HEK293 (cell line): ENCODE results near the gene MTMR3.

Source experiments
- CTCF ChIA-PET: fragments of 350-600 bp; formaldehyde crosslinking; extraction: SDS; loops from one replicate; lab custom pipeline; 2021; ENCODE audit warnings: antibody characterized with exemption; lab: Yijun Ruan, JAX
- POLR2A ChIA-PET: fragments of 300-600 bp; formaldehyde crosslinking; extraction: SDS; loops from one replicate; lab custom pipeline; 2020; ENCODE audit warnings: antibody characterized with exemption, inconsistent platforms; lab: Yijun Ruan, JAX
- H3K27ac ChIP-seq: fragments of 200-500 bp; sonication (Bioruptor generic); 2 replicates; pipeline ENCODE4 v1.5.1; 2014; ENCODE audit warnings: low read depth, low read length, control low read depth, inconsistent platforms; ENCODE audit errors: extremely low read depth
- H3K36me3 ChIP-seq, 2 experiments: fragments of 200-500 bp in 1 of 2; sonication (Bioruptor generic) in 1 of 2; 1 replicate in 1 of 2; 2 replicates in 1 of 2; pipeline ENCODE4 v1.5.1; 2014 to 2017; ENCODE audit warnings: inconsistent platforms in 2 of 2, low read length in 2 of 2; ENCODE audit not compliant: control insufficient read depth in 2 of 2, insufficient read depth in 1 of 2
- H3K4me1 ChIP-seq: fragments of 200-500 bp; sonication (Bioruptor generic); 2 replicates; pipeline ENCODE4 v1.5.1; 2014; ENCODE audit warnings: mild to moderate bottlenecking, low read length, inconsistent platforms; ENCODE audit not compliant: control insufficient read depth, insufficient read depth
- H3K4me3 ChIP-seq: 2 replicates; pipeline ENCODE4 v1.5.1; 2011; ENCODE audit warnings: low read depth, mild to moderate bottlenecking, control low read depth, low read length, moderate library complexity
- H3K9me3 ChIP-seq: fragments of 200-500 bp; sonication (Bioruptor generic); 2 replicates; pipeline ENCODE4 v1.5.1; 2014; ENCODE audit warnings: low read depth, low read length, inconsistent platforms; ENCODE audit not compliant: control insufficient read depth, insufficient read depth
- SCRT2 ChIP-seq: fragments of 450-650 bp; formaldehyde crosslinking; IDR thresholded peaks from 2 replicates; pipeline ENCODE4 v1.5.1; 2016; ENCODE audit warnings: missing biosample characterization, missing genetic modification characterization
- WT1 ChIP-seq: fragments of 450-650 bp; formaldehyde crosslinking; IDR thresholded peaks from 2 replicates; pipeline ENCODE4 v1.5.1; 2016; ENCODE audit warnings: missing biosample characterization, missing genetic modification characterization
- ZBTB8A ChIP-seq: fragments of 450-650 bp; formaldehyde crosslinking; IDR thresholded peaks from 2 replicates; pipeline ENCODE4 v1.5.1; 2016; ENCODE audit warnings: missing biosample characterization, missing genetic modification characterization
- ZNF335 ChIP-seq: fragments of 450-650 bp; formaldehyde crosslinking; conservative IDR thresholded peaks from 2 replicates; pipeline ENCODE4 v1.5.1; 2016; ENCODE audit warnings: missing biosample characterization, missing genetic modification characterization
- ZNF473 ChIP-seq: fragments of 450-650 bp; formaldehyde crosslinking; IDR thresholded peaks from 2 replicates; pipeline ENCODE4 v1.5.1; 2017; ENCODE audit warnings: missing biosample characterization, missing genetic modification characterization
- ZNF658 ChIP-seq: fragments of 450-650 bp; formaldehyde crosslinking; IDR thresholded peaks from 2 replicates; pipeline ENCODE4; 2016; ENCODE audit warnings: missing biosample characterization, missing genetic modification characterization
- TF ChIP-seq, protein P1 (sequence below): fragments of 450-650 bp; formaldehyde crosslinking; IDR thresholded peaks from 2 replicates; pipeline ENCODE4 v1.5.1; 2016; ENCODE audit warnings: missing biosample characterization, missing genetic modification characterization
- TF ChIP-seq, protein P2 (sequence below): fragments of 450-650 bp; formaldehyde crosslinking; IDR thresholded peaks from 2 replicates; pipeline ENCODE4 v1.5.1; 2017; ENCODE audit warnings: missing biosample characterization, missing genetic modification characterization
- TF ChIP-seq, protein P3 (sequence below): fragments of 450-650 bp; formaldehyde crosslinking; IDR thresholded peaks from 2 replicates; pipeline ENCODE4 v1.5.1; 2016; ENCODE audit warnings: missing biosample characterization, missing genetic modification characterization
- TF ChIP-seq, protein P4 (sequence below): fragments of 450-650 bp; formaldehyde crosslinking; IDR thresholded peaks from 2 replicates; pipeline ENCODE4 v1.5.1; 2017; ENCODE audit warnings: missing biosample characterization, missing genetic modification characterization
- TF ChIP-seq, protein P5 (sequence below): fragments of 450-650 bp; formaldehyde crosslinking; IDR thresholded peaks from 2 replicates; pipeline ENCODE4 v1.5.1; 2017; ENCODE audit warnings: missing biosample characterization, missing genetic modification characterization
- TF ChIP-seq, protein P6 (sequence below): fragments of 450-650 bp; formaldehyde crosslinking; IDR thresholded peaks from 2 replicates; pipeline ENCODE4 v1.5.1; 2016; ENCODE audit warnings: missing biosample characterization, missing genetic modification characterization, borderline replicate concordance

Gene MTMR3

DNA sequence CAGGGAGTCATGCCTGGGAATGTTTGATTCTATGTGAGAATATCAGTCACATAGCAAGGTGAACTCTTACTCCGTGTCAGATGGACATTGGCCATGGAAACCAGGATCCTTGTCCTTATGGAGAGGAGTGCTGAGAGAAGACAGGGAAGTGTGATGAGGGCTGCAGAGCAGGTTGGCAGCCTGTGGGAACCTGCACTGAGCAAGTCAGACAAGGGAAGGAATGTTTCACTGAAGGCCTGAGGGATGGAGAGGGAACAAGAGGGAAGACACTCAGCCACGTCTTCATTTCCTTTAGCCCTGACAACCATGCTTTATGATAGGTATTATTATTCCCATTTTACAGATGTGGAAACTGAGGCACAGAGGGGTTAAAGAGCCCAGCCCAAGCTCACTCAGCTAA, 158.9 kb downstream of the MTMR3 start (continued):
- TF ChIP-seq, protein P1, sequence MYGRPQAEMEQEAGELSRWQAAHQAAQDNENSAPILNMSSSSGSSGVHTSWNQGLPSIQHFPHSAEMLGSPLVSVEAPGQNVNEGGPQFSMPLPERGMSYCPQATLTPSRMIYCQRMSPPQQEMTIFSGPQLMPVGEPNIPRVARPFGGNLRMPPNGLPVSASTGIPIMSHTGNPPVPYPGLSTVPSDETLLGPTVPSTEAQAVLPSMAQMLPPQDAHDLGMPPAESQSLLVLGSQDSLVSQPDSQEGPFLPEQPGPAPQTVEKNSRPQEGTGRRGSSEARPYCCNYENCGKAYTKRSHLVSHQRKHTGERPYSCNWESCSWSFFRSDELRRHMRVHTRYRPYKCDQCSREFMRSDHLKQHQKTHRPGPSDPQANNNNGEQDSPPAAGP (tag by site-specific recombination): no peak

DNA sequence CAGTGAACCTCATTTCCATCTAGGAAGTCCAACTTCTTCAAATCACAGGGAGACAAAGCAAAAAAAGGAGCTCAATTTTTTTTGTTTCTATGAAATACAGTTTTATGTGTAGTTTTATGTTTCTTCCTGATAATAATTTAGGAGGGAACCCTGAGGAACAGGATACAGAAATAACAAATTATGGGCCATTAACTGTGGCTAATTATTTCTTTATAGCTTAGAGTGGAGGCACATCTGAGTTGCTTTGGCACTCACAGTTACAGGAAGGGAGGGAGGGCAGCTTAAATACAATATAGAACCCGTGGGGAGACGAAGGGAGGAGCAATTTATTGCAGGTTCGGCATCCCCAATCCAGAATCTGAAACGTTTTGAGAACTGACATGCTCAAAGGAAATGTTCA, 160.2 kb downstream of the MTMR3 start:
- Histone ChIP-seq H3K36me3 (no peaks in the 10 kb centered on the region), H3K9me3 (no peaks in the 10 kb centered on the region), H3K4me1 (peaks cover 21% of the 10 kb centered on the region), H3K27ac (no peak overlapping the region), H3K4me3 (no peak overlapping the region)
- POLR2A ChIA-PET: no interaction called here
- TF ChIP-seq, protein P2, sequence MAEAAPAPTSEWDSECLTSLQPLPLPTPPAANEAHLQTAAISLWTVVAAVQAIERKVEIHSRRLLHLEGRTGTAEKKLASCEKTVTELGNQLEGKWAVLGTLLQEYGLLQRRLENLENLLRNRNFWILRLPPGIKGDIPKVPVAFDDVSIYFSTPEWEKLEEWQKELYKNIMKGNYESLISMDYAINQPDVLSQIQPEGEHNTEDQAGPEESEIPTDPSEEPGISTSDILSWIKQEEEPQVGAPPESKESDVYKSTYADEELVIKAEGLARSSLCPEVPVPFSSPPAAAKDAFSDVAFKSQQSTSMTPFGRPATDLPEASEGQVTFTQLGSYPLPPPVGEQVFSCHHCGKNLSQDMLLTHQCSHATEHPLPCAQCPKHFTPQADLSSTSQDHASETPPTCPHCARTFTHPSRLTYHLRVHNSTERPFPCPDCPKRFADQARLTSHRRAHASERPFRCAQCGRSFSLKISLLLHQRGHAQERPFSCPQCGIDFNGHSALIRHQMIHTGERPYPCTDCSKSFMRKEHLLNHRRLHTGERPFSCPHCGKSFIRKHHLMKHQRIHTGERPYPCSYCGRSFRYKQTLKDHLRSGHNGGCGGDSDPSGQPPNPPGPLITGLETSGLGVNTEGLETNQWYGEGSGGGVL (tag by site-specific recombination): no peak
- 0 out of 2 replicates have a peak, but pooled peaks have one; percentile 29 for TF ChIP-seq ZNF335 (tag by site-specific recombination)
- TF ChIP-seq, protein P3, sequence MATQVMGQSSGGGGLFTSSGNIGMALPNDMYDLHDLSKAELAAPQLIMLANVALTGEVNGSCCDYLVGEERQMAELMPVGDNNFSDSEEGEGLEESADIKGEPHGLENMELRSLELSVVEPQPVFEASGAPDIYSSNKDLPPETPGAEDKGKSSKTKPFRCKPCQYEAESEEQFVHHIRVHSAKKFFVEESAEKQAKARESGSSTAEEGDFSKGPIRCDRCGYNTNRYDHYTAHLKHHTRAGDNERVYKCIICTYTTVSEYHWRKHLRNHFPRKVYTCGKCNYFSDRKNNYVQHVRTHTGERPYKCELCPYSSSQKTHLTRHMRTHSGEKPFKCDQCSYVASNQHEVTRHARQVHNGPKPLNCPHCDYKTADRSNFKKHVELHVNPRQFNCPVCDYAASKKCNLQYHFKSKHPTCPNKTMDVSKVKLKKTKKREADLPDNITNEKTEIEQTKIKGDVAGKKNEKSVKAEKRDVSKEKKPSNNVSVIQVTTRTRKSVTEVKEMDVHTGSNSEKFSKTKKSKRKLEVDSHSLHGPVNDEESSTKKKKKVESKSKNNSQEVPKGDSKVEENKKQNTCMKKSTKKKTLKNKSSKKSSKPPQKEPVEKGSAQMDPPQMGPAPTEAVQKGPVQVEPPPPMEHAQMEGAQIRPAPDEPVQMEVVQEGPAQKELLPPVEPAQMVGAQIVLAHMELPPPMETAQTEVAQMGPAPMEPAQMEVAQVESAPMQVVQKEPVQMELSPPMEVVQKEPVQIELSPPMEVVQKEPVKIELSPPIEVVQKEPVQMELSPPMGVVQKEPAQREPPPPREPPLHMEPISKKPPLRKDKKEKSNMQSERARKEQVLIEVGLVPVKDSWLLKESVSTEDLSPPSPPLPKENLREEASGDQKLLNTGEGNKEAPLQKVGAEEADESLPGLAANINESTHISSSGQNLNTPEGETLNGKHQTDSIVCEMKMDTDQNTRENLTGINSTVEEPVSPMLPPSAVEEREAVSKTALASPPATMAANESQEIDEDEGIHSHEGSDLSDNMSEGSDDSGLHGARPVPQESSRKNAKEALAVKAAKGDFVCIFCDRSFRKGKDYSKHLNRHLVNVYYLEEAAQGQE (tag by site-specific recombination): no peak
- TF ChIP-seq ZNF658 (tag by site-specific recombination): no peak
- peak; percentile 69; the same call in 1 of the 2 replicates for TF ChIP-seq WT1 (tag by site-specific recombination)
- no peak for TF ChIP-seq ZNF473 (tag by site-specific recombination)
- TF ChIP-seq, protein P4, sequence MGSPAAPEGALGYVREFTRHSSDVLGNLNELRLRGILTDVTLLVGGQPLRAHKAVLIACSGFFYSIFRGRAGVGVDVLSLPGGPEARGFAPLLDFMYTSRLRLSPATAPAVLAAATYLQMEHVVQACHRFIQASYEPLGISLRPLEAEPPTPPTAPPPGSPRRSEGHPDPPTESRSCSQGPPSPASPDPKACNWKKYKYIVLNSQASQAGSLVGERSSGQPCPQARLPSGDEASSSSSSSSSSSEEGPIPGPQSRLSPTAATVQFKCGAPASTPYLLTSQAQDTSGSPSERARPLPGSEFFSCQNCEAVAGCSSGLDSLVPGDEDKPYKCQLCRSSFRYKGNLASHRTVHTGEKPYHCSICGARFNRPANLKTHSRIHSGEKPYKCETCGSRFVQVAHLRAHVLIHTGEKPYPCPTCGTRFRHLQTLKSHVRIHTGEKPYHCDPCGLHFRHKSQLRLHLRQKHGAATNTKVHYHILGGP: no peak
- TF ChIP-seq SCRT2: no peak
- TF ChIP-seq, protein P5, sequence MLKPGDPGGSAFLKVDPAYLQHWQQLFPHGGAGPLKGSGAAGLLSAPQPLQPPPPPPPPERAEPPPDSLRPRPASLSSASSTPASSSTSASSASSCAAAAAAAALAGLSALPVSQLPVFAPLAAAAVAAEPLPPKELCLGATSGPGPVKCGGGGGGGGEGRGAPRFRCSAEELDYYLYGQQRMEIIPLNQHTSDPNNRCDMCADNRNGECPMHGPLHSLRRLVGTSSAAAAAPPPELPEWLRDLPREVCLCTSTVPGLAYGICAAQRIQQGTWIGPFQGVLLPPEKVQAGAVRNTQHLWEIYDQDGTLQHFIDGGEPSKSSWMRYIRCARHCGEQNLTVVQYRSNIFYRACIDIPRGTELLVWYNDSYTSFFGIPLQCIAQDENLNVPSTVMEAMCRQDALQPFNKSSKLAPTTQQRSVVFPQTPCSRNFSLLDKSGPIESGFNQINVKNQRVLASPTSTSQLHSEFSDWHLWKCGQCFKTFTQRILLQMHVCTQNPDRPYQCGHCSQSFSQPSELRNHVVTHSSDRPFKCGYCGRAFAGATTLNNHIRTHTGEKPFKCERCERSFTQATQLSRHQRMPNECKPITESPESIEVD (tag by site-specific recombination): 0 out of 2 replicates have a peak, but pooled peaks have one; percentile 44
- CTCF ChIA-PET: interaction anchor here (0.5 to 1.0 kb wide), 5 partner anchors 12 to 572 kb away, joined by 3 to 5 read pairs (median 4); no protein-coding TSS in a partner anchor

DNA sequence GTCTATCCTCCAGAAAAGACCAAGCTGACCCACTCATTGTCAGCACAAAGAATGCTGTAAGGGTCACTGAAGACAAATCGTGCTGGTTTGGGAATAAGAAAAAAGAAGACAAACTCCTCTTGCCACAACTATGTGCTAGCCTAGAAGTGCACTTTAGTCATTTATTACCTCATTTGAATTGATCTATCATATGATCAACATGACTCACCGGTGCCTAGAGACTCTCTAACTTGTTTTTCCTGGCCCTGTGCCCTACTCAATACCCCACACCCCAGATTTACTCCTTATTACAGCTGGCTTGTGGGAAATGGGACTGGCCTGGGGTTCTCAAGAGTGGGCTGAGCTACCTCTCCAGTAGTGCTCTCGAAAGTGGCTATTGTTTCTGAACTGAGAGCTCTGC, 161.4 kb downstream of the MTMR3 start:
- Histone ChIP-seq H3K4me1 (peaks cover 21% of the 10 kb centered on the region), H3K4me3 (no peak overlapping the region), H3K27ac (peak overlapping the region; percentile 4), H3K9me3 (no peaks in the 10 kb centered on the region), H3K36me3 (no peaks in the 10 kb centered on the region)
- ChIA-PET CTCF (interaction anchor here (0.9 kb wide), 1 partner anchor 355 kb away, joined by 3 read pairs; no protein-coding TSS in a partner anchor), POLR2A (interaction anchor here (1.1 kb wide), 1 partner anchor 13 kb away, joined by 3 read pairs; no protein-coding TSS in a partner anchor)
- 0 out of 2 replicates have a peak, but pooled peaks have one; percentile 21 for TF ChIP-seq ZBTB8A (tag by site-specific recombination)
- TF ChIP-seq, protein P6, sequence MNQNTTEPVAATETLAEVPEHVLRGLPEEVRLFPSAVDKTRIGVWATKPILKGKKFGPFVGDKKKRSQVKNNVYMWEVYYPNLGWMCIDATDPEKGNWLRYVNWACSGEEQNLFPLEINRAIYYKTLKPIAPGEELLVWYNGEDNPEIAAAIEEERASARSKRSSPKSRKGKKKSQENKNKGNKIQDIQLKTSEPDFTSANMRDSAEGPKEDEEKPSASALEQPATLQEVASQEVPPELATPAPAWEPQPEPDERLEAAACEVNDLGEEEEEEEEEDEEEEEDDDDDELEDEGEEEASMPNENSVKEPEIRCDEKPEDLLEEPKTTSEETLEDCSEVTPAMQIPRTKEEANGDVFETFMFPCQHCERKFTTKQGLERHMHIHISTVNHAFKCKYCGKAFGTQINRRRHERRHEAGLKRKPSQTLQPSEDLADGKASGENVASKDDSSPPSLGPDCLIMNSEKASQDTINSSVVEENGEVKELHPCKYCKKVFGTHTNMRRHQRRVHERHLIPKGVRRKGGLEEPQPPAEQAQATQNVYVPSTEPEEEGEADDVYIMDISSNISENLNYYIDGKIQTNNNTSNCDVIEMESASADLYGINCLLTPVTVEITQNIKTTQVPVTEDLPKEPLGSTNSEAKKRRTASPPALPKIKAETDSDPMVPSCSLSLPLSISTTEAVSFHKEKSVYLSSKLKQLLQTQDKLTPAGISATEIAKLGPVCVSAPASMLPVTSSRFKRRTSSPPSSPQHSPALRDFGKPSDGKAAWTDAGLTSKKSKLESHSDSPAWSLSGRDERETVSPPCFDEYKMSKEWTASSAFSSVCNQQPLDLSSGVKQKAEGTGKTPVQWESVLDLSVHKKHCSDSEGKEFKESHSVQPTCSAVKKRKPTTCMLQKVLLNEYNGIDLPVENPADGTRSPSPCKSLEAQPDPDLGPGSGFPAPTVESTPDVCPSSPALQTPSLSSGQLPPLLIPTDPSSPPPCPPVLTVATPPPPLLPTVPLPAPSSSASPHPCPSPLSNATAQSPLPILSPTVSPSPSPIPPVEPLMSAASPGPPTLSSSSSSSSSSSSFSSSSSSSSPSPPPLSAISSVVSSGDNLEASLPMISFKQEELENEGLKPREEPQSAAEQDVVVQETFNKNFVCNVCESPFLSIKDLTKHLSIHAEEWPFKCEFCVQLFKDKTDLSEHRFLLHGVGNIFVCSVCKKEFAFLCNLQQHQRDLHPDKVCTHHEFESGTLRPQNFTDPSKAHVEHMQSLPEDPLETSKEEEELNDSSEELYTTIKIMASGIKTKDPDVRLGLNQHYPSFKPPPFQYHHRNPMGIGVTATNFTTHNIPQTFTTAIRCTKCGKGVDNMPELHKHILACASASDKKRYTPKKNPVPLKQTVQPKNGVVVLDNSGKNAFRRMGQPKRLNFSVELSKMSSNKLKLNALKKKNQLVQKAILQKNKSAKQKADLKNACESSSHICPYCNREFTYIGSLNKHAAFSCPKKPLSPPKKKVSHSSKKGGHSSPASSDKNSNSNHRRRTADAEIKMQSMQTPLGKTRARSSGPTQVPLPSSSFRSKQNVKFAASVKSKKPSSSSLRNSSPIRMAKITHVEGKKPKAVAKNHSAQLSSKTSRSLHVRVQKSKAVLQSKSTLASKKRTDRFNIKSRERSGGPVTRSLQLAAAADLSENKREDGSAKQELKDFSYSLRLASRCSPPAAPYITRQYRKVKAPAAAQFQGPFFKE (tag by site-specific recombination): no peak
